CD4-positive, alpha-beta T cell (primary cell): Measurements from ENCODE around the gene DPM1. TPM values are rescaled to one million over a fixed set of nuclear protein-coding genes. Genes with fewer than 3 reads are reported as not detected.

Experiments used
- ATAC-seq: fragments of 200-7000 bp; cut with Tn5 transposase; one replicate; pipeline ENCODE4 v1.10.0; 2022; ENCODE audit warnings: mild to moderate bottlenecking; ENCODE audit not compliant: poor library complexity
- CTCF ChIA-PET: fragments of 350-600 bp; sonication (Branson Sonifier 250); formaldehyde crosslinking; loops from one replicate; lab custom pipeline; 2021; ENCODE audit warnings: antibody characterized with exemption, inconsistent platforms; lab: Charles Lee
- POLR2A ChIA-PET: fragments of 350-600 bp; sonication (Branson Sonifier 250); formaldehyde crosslinking; loops from one replicate; lab custom pipeline; 2021; ENCODE audit warnings: antibody characterized with exemption, inconsistent platforms; lab: Charles Lee
- DNase-seq, 14 experiments: peaks; one replicate each; pipeline ENCODE4 v3.0.0-alpha.2; 2013 to 2020; ENCODE audit warnings: mixed read lengths in 2 of 14
- H3K27ac ChIP-seq, 2 donors: one replicate each; pipeline versions ENCODE4 v1.5.1 to v1.7.0; 2013; ENCODE audit warnings: low read length in 2 of 2, low read depth in 1 of 2, mild to moderate bottlenecking in 1 of 2
- H3K27me3 ChIP-seq, 2 experiments: 1 replicate in 1 of 2; 2 replicates in 1 of 2; pipeline versions ENCODE4 v1.6.1 to v1.7.0; 2013; ENCODE audit warnings: low read length in 2 of 2, control low read depth in 1 of 2, mild to moderate bottlenecking in 1 of 2, moderate library complexity in 1 of 2; ENCODE audit not compliant: insufficient read depth in 2 of 2, control insufficient read depth in 1 of 2
- H3K36me3 ChIP-seq: one replicate; pipeline ENCODE4 v1.6.1; 2013; ENCODE audit warnings: low read length, control low read depth; ENCODE audit not compliant: insufficient read depth
- H3K4me1 ChIP-seq: one replicate; pipeline ENCODE4 v1.6.1; 2013; ENCODE audit warnings: low read length, control low read depth; ENCODE audit not compliant: insufficient read depth
- H3K4me3 ChIP-seq: one replicate; pipeline ENCODE4 v1.5.1; 2013; ENCODE audit warnings: mild to moderate bottlenecking, low read length, moderate library complexity
- H3K9me3 ChIP-seq, 2 experiments: 1 replicate in 1 of 2; 2 replicates in 1 of 2; pipeline versions ENCODE4 v1.6.1 to v1.7.0; 2013; ENCODE audit warnings: low read length in 2 of 2, mild to moderate bottlenecking in 2 of 2, control low read depth in 1 of 2, moderate library complexity in 1 of 2; ENCODE audit not compliant: control insufficient read depth in 1 of 2, insufficient read depth in 1 of 2
- H3K27ac Mint-ChIP-seq: one replicate; pipeline ENCODE4 v1.8.0; 2020; ENCODE audit warnings: mixed read lengths
- H3K27me3 Mint-ChIP-seq: one replicate; pipeline ENCODE4 v1.8.0; 2021; ENCODE audit warnings: mixed read lengths
- H3K36me3 Mint-ChIP-seq: one replicate; pipeline ENCODE4 v1.8.0; 2021; ENCODE audit warnings: low read depth, mixed read lengths
- H3K4me1 Mint-ChIP-seq: one replicate; pipeline ENCODE4 v1.8.0; 2021; ENCODE audit warnings: low read depth, mixed read lengths
- H3K4me3 Mint-ChIP-seq: one replicate; pipeline ENCODE4 v1.8.0; 2020; ENCODE audit warnings: mild to moderate bottlenecking, mixed read lengths
- H3K9me3 Mint-ChIP-seq: one replicate; pipeline ENCODE4 v1.8.0; 2020; ENCODE audit warnings: mixed read lengths
- CTCF ChIP-seq: fragments of 200-600 bp; IDR thresholded peaks from one replicate; pipeline ENCODE4 v1.8.0; 2022; ENCODE audit warnings: antibody characterized with exemption, mild to moderate bottlenecking
- intact Hi-C, 2 experiments: fragments of 100-400 bp; cut with DNase I in 1 of 2; cut with micrococcal nuclease in 1 of 2; formaldehyde crosslinking; loops; one replicate each; pipeline versions ENCODE4 v1.15.1 to v1.9.0; 2023 to 2025; cut with DNase I, micrococcal nuclease
- total RNA-seq, 174 experiments: library from RNA in 2 of 174; stranded (reverse) in 2 of 174; gene quantifications; one replicate each; pipeline ENCODE4 v1.2.3 and lab custom pipeline; 2021 to 2026

DPM1 gene
- total RNA-seq, 2 experiments from 2014 or later = 44.5 to 46.5 TPM

- CTCF ChIA-PET = interaction anchor here (0.7 to 3.5 kb wide), 4 partner anchors 8 to 131 kb away, joined by 3 to 31 read pairs (median 8); partner anchors contain the start of gene BCAS4
- Mint-ChIP-seq H3K27me3 (no peaks in the 10 kb centered on the region), H3K27ac (peak overlapping the region; percentile 69), H3K4me1 (peaks cover 91% of the 10 kb centered on the region), H3K36me3 (peaks cover 70% of the 10 kb centered on the region), H3K9me3 (no peaks in the 10 kb centered on the region), H3K4me3 (no peak overlapping the region)
- Histone ChIP-seq H3K9me3 (no peaks in the 10 kb centered on the region), H3K4me3 (no peak overlapping the region), H3K27ac (no peak overlapping the region), H3K27me3 (no peaks in the 10 kb centered on the region), H3K36me3 (peaks cover 32% of the 10 kb centered on the region), H3K4me1 (peaks cover 43% of the 10 kb centered on the region)
- DNase-seq (no peak), ATAC-seq (no peak)
- POLR2A ChIA-PET = interaction anchor here (1.3 to 2.0 kb wide), 4 partner anchors 9 to 128 kb away, joined by 4 to 8 read pairs (median 5); partner anchors contain the start of genes ADNP, BCAS4 and DPM1
- intact Hi-C loops = loop anchor here in 1 of 2 experiments (10.0 kb wide), 1 partner anchor 407 kb away; the partner anchor contains the start of gene PTPN1
- no peak for TF ChIP-seq CTCF
Observed at GRCh38 chr20:50921803-50922501, 36.4 kb downstream of the DPM1 start.

- no peak overlapping the region for H3K4me3 Mint-ChIP-seq
- intact Hi-C loops = loop anchor here in 1 of 2 experiments (10.0 kb wide), 1 partner anchor 406 kb away; the partner anchor contains the start of gene PTPN1
- DNase-seq = peak in 3 of 14 experiments; percentile 19 to 54 (median 45)
Observed at GRCh38 chr20:50920997-50921396, 37.3 kb downstream of the DPM1 start.

GRCh38 chr20:50919567-50919966 is 38.8 kb downstream of the DPM1 start:
- no peaks in the 10 kb centered on the region for H3K27me3 Mint-ChIP-seq
- peaks cover 91% of the 10 kb centered on the region for H3K4me1 Mint-ChIP-seq
- no peak overlapping the region for H3K27ac ChIP-seq
- H3K36me3 Mint-ChIP-seq = peaks cover 56% of the 10 kb centered on the region
- H3K4me3 Mint-ChIP-seq = peak overlapping the region; percentile 39
- POLR2A ChIA-PET = interaction anchor here (1.1 to 2.0 kb wide), 2 partner anchors 9 to 12 kb away, joined by 3 to 8 read pairs; partner anchors contain the start of gene ADNP
- CTCF ChIA-PET = interaction anchor here (0.7 to 3.5 kb wide), 3 partner anchors 10 to 125 kb away, joined by 3 to 31 read pairs (median 4); partner anchors contain the start of gene BCAS4
- H3K9me3 ChIP-seq = no peaks in the 10 kb centered on the region
- ATAC-seq (no peak), DNase-seq (no peak)
- H3K4me1 ChIP-seq = peaks cover 45% of the 10 kb centered on the region
- H3K4me3 ChIP-seq = no peak overlapping the region
- no peaks in the 10 kb centered on the region for H3K9me3 Mint-ChIP-seq
- TF ChIP-seq CTCF = no peak
- peaks cover 24% of the 10 kb centered on the region for H3K36me3 ChIP-seq
- H3K27me3 ChIP-seq = no peaks in the 10 kb centered on the region
- peak overlapping the region; percentile 78 for H3K27ac Mint-ChIP-seq
- intact Hi-C loops = no loop called here

More at GRCh38 chr20:50920997-50921396, 37.3 kb downstream of the DPM1 start:
- Histone ChIP-seq H3K27ac (no peak overlapping the region), H3K27me3 (no peaks in the 10 kb centered on the region), H3K36me3 (peaks cover 32% of the 10 kb centered on the region), H3K9me3 (no peaks in the 10 kb centered on the region), H3K4me1 (peaks cover 50% of the 10 kb centered on the region), H3K4me3 (no peak overlapping the region)
- ChIA-PET CTCF (interaction anchor here (1.6 to 3.5 kb wide), 2 partner anchors 9 to 11 kb away, joined by 5 to 31 read pairs; partner anchors contain the start of gene ADNP), POLR2A (interaction anchor here (0.7 to 2.0 kb wide), 3 partner anchors 9 to 37 kb away, joined by 5 to 8 read pairs (median 5); partner anchors contain the start of genes ADNP and DPM1)
- peak; percentile 89 for ATAC-seq
- H3K27me3 Mint-ChIP-seq = no peaks in the 10 kb centered on the region
- H3K36me3 Mint-ChIP-seq = peaks cover 69% of the 10 kb centered on the region
- peak overlapping the region; percentile 69 for H3K27ac Mint-ChIP-seq
- no peak for TF ChIP-seq CTCF
- H3K4me1 Mint-ChIP-seq = peaks cover 91% of the 10 kb centered on the region
- H3K9me3 Mint-ChIP-seq = no peaks in the 10 kb centered on the region
